Breast epithelium (tissue), 3 donors: ENCODE results near the gene NTNG1.

Source experiments
- POLR2A ChIP-seq: fragments of 450-650 bp; IDR thresholded peaks from one replicate; pipeline ENCODE4 v1.6.1; 2016; ENCODE audit warnings: antibody characterized with exemption, mild to moderate bottlenecking, moderate library complexity
- POLR2AphosphoS5 ChIP-seq, 3 donors: sonication (generic); formaldehyde crosslinking; IDR thresholded peaks; one replicate each; pipeline ENCODE4 v1.6.1; 2017; ENCODE audit warnings: antibody characterized with exemption in 3 of 3
- TF ChIP-seq, protein P1 (sequence below), 3 donors: fragments of 450-650 bp; IDR thresholded peaks; one replicate each; pipeline ENCODE4 v1.5.1; 2016 to 2017; ENCODE audit warnings: antibody characterized with exemption in 3 of 3, mild to moderate bottlenecking in 3 of 3, moderate library complexity in 3 of 3

DNA sequence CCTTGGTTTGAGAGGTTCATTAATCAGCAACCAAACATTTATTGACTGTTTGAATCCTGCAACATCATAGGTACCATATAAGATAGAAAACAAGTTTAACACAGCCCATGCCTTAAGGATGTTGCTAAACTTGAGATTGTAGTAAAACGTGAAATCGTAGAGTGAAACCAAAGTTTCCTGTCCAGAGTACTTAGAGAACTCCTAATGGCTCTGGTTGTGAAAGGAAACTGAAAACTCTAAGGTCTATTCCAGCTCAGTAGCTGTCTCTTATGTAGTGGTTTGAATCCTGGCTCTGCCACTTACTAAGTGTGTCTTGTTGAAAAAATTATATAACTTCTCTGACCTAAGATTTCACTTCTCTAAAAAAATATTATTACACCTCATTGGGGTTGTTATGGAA is 310.9 kb downstream of the NTNG1 start:
- TF ChIP-seq, protein P1, sequence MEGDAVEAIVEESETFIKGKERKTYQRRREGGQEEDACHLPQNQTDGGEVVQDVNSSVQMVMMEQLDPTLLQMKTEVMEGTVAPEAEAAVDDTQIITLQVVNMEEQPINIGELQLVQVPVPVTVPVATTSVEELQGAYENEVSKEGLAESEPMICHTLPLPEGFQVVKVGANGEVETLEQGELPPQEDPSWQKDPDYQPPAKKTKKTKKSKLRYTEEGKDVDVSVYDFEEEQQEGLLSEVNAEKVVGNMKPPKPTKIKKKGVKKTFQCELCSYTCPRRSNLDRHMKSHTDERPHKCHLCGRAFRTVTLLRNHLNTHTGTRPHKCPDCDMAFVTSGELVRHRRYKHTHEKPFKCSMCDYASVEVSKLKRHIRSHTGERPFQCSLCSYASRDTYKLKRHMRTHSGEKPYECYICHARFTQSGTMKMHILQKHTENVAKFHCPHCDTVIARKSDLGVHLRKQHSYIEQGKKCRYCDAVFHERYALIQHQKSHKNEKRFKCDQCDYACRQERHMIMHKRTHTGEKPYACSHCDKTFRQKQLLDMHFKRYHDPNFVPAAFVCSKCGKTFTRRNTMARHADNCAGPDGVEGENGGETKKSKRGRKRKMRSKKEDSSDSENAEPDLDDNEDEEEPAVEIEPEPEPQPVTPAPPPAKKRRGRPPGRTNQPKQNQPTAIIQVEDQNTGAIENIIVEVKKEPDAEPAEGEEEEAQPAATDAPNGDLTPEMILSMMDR (IDR thresholded peaks at IDR 0.05) = no peak
- TF ChIP-seq POLR2A = no peak
- TF ChIP-seq POLR2AphosphoS5 (IDR thresholded peaks at IDR 0.05) = no peak
